ENCODE results near the gene CCBE1. TPM values are rescaled to one million over a fixed set of nuclear protein-coding genes. Genes with fewer than 3 reads are reported as not detected.

CCBE1 gene
- total RNA-seq, 2 donors from 2014 or later: 1.00 to 2.9 TPM

DNA sequence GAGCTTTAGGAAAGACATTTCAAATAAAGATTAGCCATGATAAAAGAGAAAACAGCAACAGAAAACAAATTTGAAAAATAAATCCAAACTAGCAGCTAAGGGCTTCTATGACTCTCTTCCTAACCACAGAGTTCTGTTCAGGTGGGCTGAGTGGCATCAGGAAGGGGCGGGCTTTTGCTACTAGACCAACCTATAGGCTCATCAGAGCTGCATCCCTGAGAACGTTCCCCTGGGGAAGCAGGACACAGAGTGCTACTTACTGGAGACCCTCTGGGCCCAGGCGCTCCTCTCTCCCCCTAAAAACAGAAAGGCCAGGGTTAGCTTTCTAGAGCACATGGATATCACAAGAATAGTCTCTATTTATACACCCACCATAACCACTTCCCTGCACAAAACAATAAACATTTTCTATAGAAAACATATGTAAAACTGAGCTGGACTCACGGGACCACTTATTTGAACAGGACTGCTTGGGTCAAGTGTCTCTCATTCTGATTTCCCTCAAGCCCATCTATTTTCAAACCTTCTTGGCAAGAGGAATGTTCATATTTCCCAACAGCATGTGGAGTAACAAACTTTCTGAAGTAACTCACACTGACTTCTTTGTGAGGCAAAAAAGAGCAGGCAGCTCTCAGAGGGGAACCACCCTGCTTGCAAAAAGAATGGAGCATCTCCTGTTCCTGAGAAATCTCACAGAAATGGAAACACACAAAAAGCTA, 259.2 kb downstream of the CCBE1 start:
- Mint-ChIP-seq H3K4me1 (peaks cover 7% of the 10 kb centered on the region), H3K36me3 (ENCODE audit: low read depth) (peaks cover 2% of the 10 kb centered on the region), H3K9me3 (peaks cover 7% of the 10 kb centered on the region), H3K4me3 (no peak overlapping the region), H3K27me3 (ENCODE audit: insufficient read depth) (peaks cover 6% of the 10 kb centered on the region), H3K27ac (no peak overlapping the region)
- Histone ChIP-seq H3K9ac (ENCODE audit: extremely low read depth, low read length, poor library complexity, severe bottlenecking) (no peak overlapping the region), H3K4me1 (ENCODE audit: control insufficient read depth, insufficient read depth, low read length) (no peaks in the 10 kb centered on the region), H3K36me3 (ENCODE audit: control insufficient read depth, insufficient read depth, low read length) (no peaks in the 10 kb centered on the region), H3K4me3 (ENCODE audit: low read length) (no peak overlapping the region), H3K27ac (ENCODE audit: low read depth, low read length) (no peak overlapping the region), H3K27me3 (ENCODE audit: control insufficient read depth, insufficient read depth, low read length, poor library complexity, severe bottlenecking) (no peaks in the 10 kb centered on the region), H3K9me3 (ENCODE audit: control insufficient read depth, low read length) (no peaks in the 10 kb centered on the region)
- DNase-seq: no peak
- 89 to 96% methylated on average over 2 to 4 of the region's 4 CpGs for WGBS, 2 experiments (ENCODE audit: insufficient coverage in 1 of 2, insufficient read length in 1 of 2)
- TF ChIP-seq, protein P1, sequence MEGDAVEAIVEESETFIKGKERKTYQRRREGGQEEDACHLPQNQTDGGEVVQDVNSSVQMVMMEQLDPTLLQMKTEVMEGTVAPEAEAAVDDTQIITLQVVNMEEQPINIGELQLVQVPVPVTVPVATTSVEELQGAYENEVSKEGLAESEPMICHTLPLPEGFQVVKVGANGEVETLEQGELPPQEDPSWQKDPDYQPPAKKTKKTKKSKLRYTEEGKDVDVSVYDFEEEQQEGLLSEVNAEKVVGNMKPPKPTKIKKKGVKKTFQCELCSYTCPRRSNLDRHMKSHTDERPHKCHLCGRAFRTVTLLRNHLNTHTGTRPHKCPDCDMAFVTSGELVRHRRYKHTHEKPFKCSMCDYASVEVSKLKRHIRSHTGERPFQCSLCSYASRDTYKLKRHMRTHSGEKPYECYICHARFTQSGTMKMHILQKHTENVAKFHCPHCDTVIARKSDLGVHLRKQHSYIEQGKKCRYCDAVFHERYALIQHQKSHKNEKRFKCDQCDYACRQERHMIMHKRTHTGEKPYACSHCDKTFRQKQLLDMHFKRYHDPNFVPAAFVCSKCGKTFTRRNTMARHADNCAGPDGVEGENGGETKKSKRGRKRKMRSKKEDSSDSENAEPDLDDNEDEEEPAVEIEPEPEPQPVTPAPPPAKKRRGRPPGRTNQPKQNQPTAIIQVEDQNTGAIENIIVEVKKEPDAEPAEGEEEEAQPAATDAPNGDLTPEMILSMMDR (conservative IDR thresholded peaks at IDR 0.05): no peak

DNA sequence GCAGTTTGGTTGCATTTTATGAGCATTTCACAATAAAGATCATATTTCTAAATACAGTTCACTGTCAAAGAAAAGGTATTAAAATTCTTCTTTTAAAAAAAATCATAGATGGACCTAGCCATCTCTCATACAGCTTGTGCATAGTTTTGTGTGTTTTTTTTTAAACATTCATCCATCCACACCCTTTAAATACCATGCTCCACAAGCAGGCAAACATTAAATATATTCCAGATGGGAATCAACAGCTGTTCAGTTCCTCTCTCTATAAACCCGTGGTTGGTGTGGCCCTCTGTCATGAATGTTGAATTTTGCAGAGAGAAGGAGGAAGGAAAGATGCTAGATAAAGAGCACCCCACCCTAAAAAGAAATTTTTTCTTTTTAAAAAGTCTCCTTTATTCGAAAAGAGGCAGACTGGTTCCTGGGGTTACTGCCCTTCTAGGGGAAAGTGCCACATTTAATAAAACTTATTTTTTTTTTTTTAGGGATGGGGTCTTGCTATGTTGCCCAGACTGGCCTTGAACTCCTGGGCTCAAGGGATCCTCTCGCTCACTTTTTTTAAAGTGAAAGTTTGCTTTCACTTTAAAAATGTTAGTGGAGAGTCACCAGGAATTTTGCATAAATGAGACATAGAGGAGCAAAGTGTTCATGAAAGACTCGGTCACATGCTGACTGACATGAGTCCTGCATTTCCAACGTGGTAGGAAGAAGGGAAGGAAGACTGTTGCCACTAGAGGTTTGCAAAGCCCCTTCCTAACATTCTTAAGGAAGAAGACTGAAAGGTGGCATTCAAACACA, 264.2 kb downstream of the CCBE1 start:
- H3K4me1 Mint-ChIP-seq: peaks cover 15% of the 10 kb centered on the region

DNA sequence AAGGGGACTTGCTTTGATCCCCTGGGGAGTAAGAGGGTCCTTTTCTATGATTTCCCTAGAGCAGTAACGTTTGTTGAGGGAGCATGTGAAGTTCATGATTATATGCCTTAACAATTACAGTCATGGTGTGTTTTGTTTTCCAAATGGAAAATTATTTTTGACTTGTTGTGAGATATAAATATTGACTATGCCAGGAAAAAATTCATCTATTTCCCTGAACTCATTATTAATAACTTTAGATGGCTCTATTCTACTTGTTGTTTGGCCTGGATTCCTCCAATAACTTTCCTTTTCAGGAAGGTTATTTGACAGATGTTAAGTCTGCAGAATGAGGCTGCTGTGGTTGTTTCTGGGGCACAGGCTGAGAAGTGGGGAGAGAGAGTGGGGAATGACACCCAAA, 266.1 kb downstream of the CCBE1 start:
- Histone ChIP-seq H3K4me1 (ENCODE audit: control insufficient read depth, insufficient read depth, low read length) (no peaks in the 10 kb centered on the region), H3K4me3 (ENCODE audit: low read length) (no peak overlapping the region), H3K27me3 (ENCODE audit: control insufficient read depth, insufficient read depth, low read length, poor library complexity, severe bottlenecking) (no peaks in the 10 kb centered on the region), H3K9me3 (ENCODE audit: control insufficient read depth, low read length) (no peaks in the 10 kb centered on the region), H3K9ac (ENCODE audit: extremely low read depth, low read length, poor library complexity, severe bottlenecking) (no peak overlapping the region), H3K36me3 (ENCODE audit: control insufficient read depth, insufficient read depth, low read length) (no peaks in the 10 kb centered on the region), H3K27ac (ENCODE audit: low read depth, low read length) (no peak overlapping the region)
- H3K36me3 Mint-ChIP-seq (ENCODE audit: low read depth): no peaks in the 10 kb centered on the region
- TF ChIP-seq, protein P1 (conservative IDR thresholded peaks at IDR 0.05): no peak
- peaks cover 15% of the 10 kb centered on the region for H3K4me1 Mint-ChIP-seq
- peaks cover 7% of the 10 kb centered on the region for H3K27me3 Mint-ChIP-seq (ENCODE audit: insufficient read depth)
- H3K27ac Mint-ChIP-seq: no peak overlapping the region
- H3K4me3 Mint-ChIP-seq: no peak overlapping the region
- no peaks in the 10 kb centered on the region for H3K9me3 Mint-ChIP-seq
- no peak for DNase-seq
- 60 to 85% methylated on average over 1 of the region's 1 CpG for WGBS, 2 experiments (ENCODE audit: insufficient coverage in 1 of 2, insufficient read length in 1 of 2)

More for the DNA sequence above, 264.2 kb downstream of the CCBE1 start:
- Mint-ChIP-seq H3K9me3 (no peaks in the 10 kb centered on the region), H3K27me3 (ENCODE audit: insufficient read depth) (peaks cover 6% of the 10 kb centered on the region), H3K27ac (no peak overlapping the region), H3K4me3 (no peak overlapping the region), H3K36me3 (ENCODE audit: low read depth) (no peaks in the 10 kb centered on the region)
- WGBS, 2 experiments (ENCODE audit: insufficient coverage in 1 of 2, insufficient read length in 1 of 2): 82 to 84% methylated on average over 3 to 4 of the region's 5 CpGs
- TF ChIP-seq, protein P1 (conservative IDR thresholded peaks at IDR 0.05): no peak
- Histone ChIP-seq H3K27me3 (ENCODE audit: control insufficient read depth, insufficient read depth, low read length, poor library complexity, severe bottlenecking) (no peaks in the 10 kb centered on the region), H3K36me3 (ENCODE audit: control insufficient read depth, insufficient read depth, low read length) (no peaks in the 10 kb centered on the region), H3K9ac (ENCODE audit: extremely low read depth, low read length, poor library complexity, severe bottlenecking) (no peak overlapping the region), H3K4me3 (ENCODE audit: low read length) (no peak overlapping the region), H3K4me1 (ENCODE audit: control insufficient read depth, insufficient read depth, low read length) (no peaks in the 10 kb centered on the region), H3K27ac (ENCODE audit: low read depth, low read length) (no peak overlapping the region), H3K9me3 (ENCODE audit: control insufficient read depth, low read length) (no peaks in the 10 kb centered on the region)
- no peak for DNase-seq

All from endodermal cell (in vitro differentiated cells).